ENCODE data around the gene STEEP1. TPM values are rescaled to one million over a fixed set of nuclear protein-coding genes. Genes with fewer than 3 reads are reported as not detected.

STEEP1 gene
- total and polyA plus RNA-seq, 2 of the 13 experiments (the other 11 are each of a cell fraction or from before 2014, with no cell fraction given): 7.7 to 23.1 TPM

DNA sequence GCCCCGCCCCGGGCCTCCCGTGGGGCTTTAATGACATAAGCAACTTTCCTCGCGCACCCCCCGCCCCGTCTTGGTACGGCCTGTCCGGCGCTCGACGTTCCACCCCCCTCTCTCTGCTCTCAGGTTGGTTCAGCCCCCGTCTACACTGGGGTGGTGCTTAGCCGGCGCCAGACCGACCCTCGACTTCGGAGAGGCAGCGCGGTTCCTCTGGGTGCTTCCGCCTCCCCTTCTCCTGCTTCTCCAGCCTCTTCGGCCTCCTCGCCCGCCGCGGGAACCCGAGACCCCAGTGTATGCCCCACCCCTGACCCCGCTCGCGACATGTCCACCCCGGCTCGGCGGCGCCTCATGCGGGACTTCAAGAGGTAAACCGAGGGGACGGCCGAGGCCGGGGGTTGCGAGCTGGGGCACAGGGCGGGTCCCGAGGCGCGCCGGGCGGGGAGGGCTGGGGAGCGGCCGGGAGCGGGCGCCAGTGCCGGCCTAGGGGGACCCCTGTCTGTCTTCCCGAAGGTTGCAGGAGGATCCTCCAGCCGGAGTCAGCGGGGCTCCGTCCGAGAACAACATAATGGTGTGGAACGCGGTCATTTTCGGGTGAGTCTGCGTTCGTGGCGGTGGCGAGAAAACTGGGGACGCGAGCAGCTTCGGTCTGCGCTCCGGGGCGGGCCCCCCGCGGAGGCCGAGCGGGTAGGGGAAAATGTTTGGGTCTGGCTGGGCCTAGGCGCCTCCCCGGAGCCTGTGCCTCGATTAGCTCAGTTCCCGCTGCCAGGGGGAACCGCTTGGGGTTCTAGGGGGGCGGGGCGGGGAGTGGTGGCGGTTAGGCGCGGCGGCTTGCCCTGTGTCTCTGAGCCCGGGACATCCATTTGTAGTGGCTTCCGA lies 9.4 kb upstream of the STEEP1 start, which contains the start of gene UBE2A:
TSS of gene UBE2A (plus strand) at position 170 of the 873 bp plus-strand sequence. CDS start at position 319, 149 bp downstream.
- intact Hi-C loops (cut with micrococcal nuclease; ENCODE audit: unreplicated experiment) (no loop called here), in situ Hi-C loops (cut with HindIII; ENCODE audit: extremely low pct_ligation_motif_present, low pct_unique_long_range_greater_than_20kb) (no loop called here)
- H3K79me2 ChIP-seq (ENCODE audit: insufficient read depth, low read length): peaks cover 7% of the 10 kb centered on the region
- peaks cover 30% of the 10 kb centered on the region; the same call in 1 of the 2 replicates for H3K4me1 ChIP-seq (ENCODE audit: insufficient read depth, low read length)
- H3K9me3 ChIP-seq (ENCODE audit: low read length): no peaks in the 10 kb centered on the region
- no peak within 1 kb of the TSS for H2AFZ ChIP-seq (ENCODE audit: low read length)
- H4K20me1 ChIP-seq (ENCODE audit: insufficient read depth, low read length): no peaks in the 10 kb centered on the region
- peak within 1 kb of the TSS; percentile 77 for H3K4me2 ChIP-seq (ENCODE audit: low read depth, low read length)
- H3K27me3 ChIP-seq (ENCODE audit: control insufficient read depth in 1 of 2, insufficient read depth in 2 of 2, low read length in 2 of 2): no peaks in the 10 kb centered on the region
- POLR2A ChIA-PET: interaction anchor here (0.6 to 2.6 kb wide), 16 partner anchors 9 to 330 kb away, joined by 3 to 13 read pairs (median 4); partner anchors contain the start of genes RPL39, SEPTIN6, SOWAHD and STEEP1
- peak within 1 kb of the TSS; percentile 75 for H3K9ac ChIP-seq (ENCODE audit: insufficient read depth, low read depth, low read length)
- whole genome bisulfite sequencing (ENCODE audit: low lambda C conversion rate): 3% methylated on average over 8 of the region's 86 CpGs
- peak within 1 kb of the TSS; percentile 78 to 85 (median 79) for H3K4me3 ChIP-seq (replicated peaks in 1 of 3; ENCODE audit: insufficient read depth in 1 of 3, low read depth in 2 of 3, low read length in 3 of 3)
- H3K36me3 ChIP-seq (replicated peaks in 1 of 2; ENCODE audit: control insufficient read depth in 1 of 2, insufficient read depth in 2 of 2, low read length in 2 of 2): no peaks in the 10 kb centered on the region
- ATAC-seq: peak; percentile 92
- peak; percentile 39 for FAIRE-seq
- H3K27ac ChIP-seq (ENCODE audit: extremely low read length, insufficient read depth, low read length): peak within 1 kb of the TSS; percentile 79
- CTCF ChIA-PET (ENCODE audit: low intra/inter-chr PET ratio, low total read pairs): no interaction called here
- DNase-seq (ENCODE audit: low spot score): peak; percentile 69
- no TSS peak for BruUV-seq (replicated peaks)
- no peak for TF ChIP-seq ZNF263 (CRISPR knock-in tag; IDR thresholded peaks at IDR 0.05)
- TF ChIP-seq POLR2AphosphoS5 (IDR thresholded peaks at IDR 0.05; ENCODE audit: low read depth, low read length): peak; percentile 85
- TF ChIP-seq ZFY (CRISPR knock-in tag; IDR thresholded peaks at IDR 0.05): peak; percentile 65
- no peak for TF ChIP-seq SRF (IDR thresholded peaks at IDR 0.05; ENCODE audit: low read depth, low read length)
- no peak for TF ChIP-seq SP2 (CRISPR knock-in tag; IDR thresholded peaks at IDR 0.05)
- TF ChIP-seq ZNF556 (CRISPR knock-in tag; IDR thresholded peaks at IDR 0.05; ENCODE audit: borderline replicate concordance): no peak
- no peak for TF ChIP-seq ZEB1 (IDR thresholded peaks at IDR 0.05; ENCODE audit: insufficient replicate concordance, low read depth)
- TF ChIP-seq, protein P1, sequence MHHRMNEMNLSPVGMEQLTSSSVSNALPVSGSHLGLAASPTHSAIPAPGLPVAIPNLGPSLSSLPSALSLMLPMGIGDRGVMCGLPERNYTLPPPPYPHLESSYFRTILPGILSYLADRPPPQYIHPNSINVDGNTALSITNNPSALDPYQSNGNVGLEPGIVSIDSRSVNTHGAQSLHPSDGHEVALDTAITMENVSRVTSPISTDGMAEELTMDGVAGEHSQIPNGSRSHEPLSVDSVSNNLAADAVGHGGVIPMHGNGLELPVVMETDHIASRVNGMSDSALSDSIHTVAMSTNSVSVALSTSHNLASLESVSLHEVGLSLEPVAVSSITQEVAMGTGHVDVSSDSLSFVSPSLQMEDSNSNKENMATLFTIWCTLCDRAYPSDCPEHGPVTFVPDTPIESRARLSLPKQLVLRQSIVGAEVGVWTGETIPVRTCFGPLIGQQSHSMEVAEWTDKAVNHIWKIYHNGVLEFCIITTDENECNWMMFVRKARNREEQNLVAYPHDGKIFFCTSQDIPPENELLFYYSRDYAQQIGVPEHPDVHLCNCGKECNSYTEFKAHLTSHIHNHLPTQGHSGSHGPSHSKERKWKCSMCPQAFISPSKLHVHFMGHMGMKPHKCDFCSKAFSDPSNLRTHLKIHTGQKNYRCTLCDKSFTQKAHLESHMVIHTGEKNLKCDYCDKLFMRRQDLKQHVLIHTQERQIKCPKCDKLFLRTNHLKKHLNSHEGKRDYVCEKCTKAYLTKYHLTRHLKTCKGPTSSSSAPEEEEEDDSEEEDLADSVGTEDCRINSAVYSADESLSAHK (CRISPR knock-in tag; IDR thresholded peaks at IDR 0.05; ENCODE audit: borderline replicate concordance): no peak
- TF ChIP-seq, protein P2, sequence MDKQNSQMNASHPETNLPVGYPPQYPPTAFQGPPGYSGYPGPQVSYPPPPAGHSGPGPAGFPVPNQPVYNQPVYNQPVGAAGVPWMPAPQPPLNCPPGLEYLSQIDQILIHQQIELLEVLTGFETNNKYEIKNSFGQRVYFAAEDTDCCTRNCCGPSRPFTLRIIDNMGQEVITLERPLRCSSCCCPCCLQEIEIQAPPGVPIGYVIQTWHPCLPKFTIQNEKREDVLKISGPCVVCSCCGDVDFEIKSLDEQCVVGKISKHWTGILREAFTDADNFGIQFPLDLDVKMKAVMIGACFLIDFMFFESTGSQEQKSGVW (CRISPR knock-in tag; IDR thresholded peaks at IDR 0.05; ENCODE audit: borderline replicate concordance): no peak
- TF ChIP-seq ZNF343 (CRISPR knock-in tag; IDR thresholded peaks at IDR 0.05): no peak
- TF ChIP-seq ETV5 (CRISPR knock-in tag; IDR thresholded peaks at IDR 0.05; ENCODE audit: borderline replicate concordance): peak; percentile 10; the same call in 1 of the 2 replicates
- TF ChIP-seq, protein P3, sequence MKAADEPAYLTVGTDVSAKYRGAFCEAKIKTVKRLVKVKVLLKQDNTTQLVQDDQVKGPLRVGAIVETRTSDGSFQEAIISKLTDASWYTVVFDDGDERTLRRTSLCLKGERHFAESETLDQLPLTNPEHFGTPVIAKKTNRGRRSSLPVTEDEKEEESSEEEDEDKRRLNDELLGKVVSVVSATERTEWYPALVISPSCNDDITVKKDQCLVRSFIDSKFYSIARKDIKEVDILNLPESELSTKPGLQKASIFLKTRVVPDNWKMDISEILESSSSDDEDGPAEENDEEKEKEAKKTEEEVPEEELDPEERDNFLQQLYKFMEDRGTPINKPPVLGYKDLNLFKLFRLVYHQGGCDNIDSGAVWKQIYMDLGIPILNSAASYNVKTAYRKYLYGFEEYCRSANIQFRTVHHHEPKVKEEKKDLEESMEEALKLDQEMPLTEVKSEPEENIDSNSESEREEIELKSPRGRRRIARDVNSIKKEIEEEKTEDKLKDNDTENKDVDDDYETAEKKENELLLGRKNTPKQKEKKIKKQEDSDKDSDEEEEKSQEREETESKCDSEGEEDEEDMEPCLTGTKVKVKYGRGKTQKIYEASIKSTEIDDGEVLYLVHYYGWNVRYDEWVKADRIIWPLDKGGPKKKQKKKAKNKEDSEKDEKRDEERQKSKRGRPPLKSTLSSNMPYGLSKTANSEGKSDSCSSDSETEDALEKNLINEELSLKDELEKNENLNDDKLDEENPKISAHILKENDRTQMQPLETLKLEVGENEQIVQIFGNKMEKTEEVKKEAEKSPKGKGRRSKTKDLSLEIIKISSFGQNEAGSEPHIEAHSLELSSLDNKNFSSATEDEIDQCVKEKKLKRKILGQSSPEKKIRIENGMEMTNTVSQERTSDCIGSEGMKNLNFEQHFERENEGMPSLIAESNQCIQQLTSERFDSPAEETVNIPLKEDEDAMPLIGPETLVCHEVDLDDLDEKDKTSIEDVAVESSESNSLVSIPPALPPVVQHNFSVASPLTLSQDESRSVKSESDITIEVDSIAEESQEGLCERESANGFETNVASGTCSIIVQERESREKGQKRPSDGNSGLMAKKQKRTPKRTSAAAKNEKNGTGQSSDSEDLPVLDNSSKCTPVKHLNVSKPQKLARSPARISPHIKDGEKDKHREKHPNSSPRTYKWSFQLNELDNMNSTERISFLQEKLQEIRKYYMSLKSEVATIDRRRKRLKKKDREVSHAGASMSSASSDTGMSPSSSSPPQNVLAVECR (CRISPR knock-in tag; IDR thresholded peaks at IDR 0.05; ENCODE audit: borderline replicate concordance): peak; percentile 66; the same call in 1 of the 2 replicates
- TF ChIP-seq ZNF672 (CRISPR knock-in tag; IDR thresholded peaks at IDR 0.05): no peak
- TF ChIP-seq HMGA1 (CRISPR knock-in tag; conservative IDR thresholded peaks at IDR 0.05): no peak
- TF ChIP-seq MAFG (CRISPR knock-in tag; IDR thresholded peaks at IDR 0.05): no peak

Data from HepG2 (cell line).